ENCODE data around the gene ABHD18.

ABHD18 gene

DNA sequence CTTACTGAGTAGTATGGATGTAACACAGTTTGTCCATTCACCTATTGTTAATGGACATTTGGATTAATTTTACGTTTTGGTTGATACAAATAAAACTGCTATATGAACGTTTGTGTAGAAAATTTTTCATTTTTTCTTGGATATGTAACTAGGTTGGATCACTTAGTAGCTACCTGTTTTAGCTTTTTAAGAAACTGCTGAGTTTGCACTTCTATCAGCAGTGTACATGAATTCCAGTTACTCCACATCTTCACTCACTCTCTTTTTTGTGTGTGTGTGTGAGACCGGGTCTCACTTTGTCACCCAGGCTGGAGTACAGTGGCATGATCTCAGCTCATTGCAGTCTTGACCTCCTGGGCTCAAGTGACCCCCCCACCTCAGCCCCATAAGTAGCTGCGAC lies 111.3 kb downstream of the ABHD18 start:
- no peak for DNase-seq
- TF ChIP-seq POLR2A (IDR thresholded peaks at IDR 0.05; ENCODE audit: low read length), result no peak
- no peak for TF ChIP-seq GATA1 (IDR thresholded peaks at IDR 0.05; ENCODE audit: low read depth, low read length)

Data from erythroblast (primary cell).